ENCODE measurements around the gene MTAP.

Gene MTAP

GRCh38 chr9:21933281-21933680 lies 130.8 kb downstream of the MTAP start:
- TF ChIP-seq SIN3A (IDR thresholded peaks at IDR 0.05; ENCODE audit: borderline replicate concordance, insufficient read depth, low read length) (no peak), REST (IDR thresholded peaks at IDR 0.05; ENCODE audit: insufficient read depth in 1 of 2, low read depth in 2 of 2, low read length in 2 of 2) (no peak), TAF1 (IDR thresholded peaks at IDR 0.05; ENCODE audit: borderline replicate concordance, insufficient read depth, low read length) (no peak), FOXP2 (optimal IDR thresholded peaks at IDR 0.05; ENCODE audit: borderline replicate concordance, extremely low read depth, extremely low read length, insufficient read depth) (no peak), POLR2AphosphoS5 (IDR thresholded peaks at IDR 0.05; ENCODE audit: low read depth, low read length) (no peak)

- TF ChIP-seq POLR2AphosphoS5 (IDR thresholded peaks at IDR 0.05; ENCODE audit: low read depth, low read length) (no peak), SIN3A (IDR thresholded peaks at IDR 0.05; ENCODE audit: borderline replicate concordance, insufficient read depth, low read length) (no peak), REST (IDR thresholded peaks at IDR 0.05; ENCODE audit: insufficient read depth in 1 of 2, low read depth in 2 of 2, low read length in 2 of 2) (no peak), FOXP2 (optimal IDR thresholded peaks at IDR 0.05; ENCODE audit: borderline replicate concordance, extremely low read depth, extremely low read length, insufficient read depth) (no peak), TAF1 (IDR thresholded peaks at IDR 0.05; ENCODE audit: borderline replicate concordance, insufficient read depth, low read length) (no peak)
Measured at GRCh38 chr9:21933865-21934264, 131.4 kb downstream of the MTAP start.

GRCh38 chr9:21935631-21936030 lies 133.2 kb downstream of the MTAP start:
- no peak for TF ChIP-seq SIN3A (IDR thresholded peaks at IDR 0.05; ENCODE audit: borderline replicate concordance, insufficient read depth, low read length)
- TF ChIP-seq TAF1 (IDR thresholded peaks at IDR 0.05; ENCODE audit: borderline replicate concordance, insufficient read depth, low read length), result no peak
- TF ChIP-seq POLR2AphosphoS5 (IDR thresholded peaks at IDR 0.05; ENCODE audit: low read depth, low read length), result no peak
- no peak for TF ChIP-seq REST (IDR thresholded peaks at IDR 0.05; ENCODE audit: insufficient read depth in 1 of 2, low read depth in 2 of 2, low read length in 2 of 2)
- no peak for TF ChIP-seq FOXP2 (optimal IDR thresholded peaks at IDR 0.05; ENCODE audit: borderline replicate concordance, extremely low read depth, extremely low read length, insufficient read depth)

GRCh38 chr9:21936161-21936560 lies 133.7 kb downstream of the MTAP start:
- TF ChIP-seq POLR2AphosphoS5 (IDR thresholded peaks at IDR 0.05; ENCODE audit: low read depth, low read length), result no peak

GRCh38 chr9:21941337-21941995 lies 139.0 kb downstream of the MTAP start:
- no peak for TF ChIP-seq SIN3A (IDR thresholded peaks at IDR 0.05; ENCODE audit: borderline replicate concordance, insufficient read depth, low read length)
- no peak for TF ChIP-seq FOXP2 (optimal IDR thresholded peaks at IDR 0.05; ENCODE audit: borderline replicate concordance, extremely low read depth, extremely low read length, insufficient read depth)
- TF ChIP-seq REST (IDR thresholded peaks at IDR 0.05; ENCODE audit: insufficient read depth in 1 of 2, low read depth in 2 of 2, low read length in 2 of 2), result no peak
- TF ChIP-seq TAF1 (IDR thresholded peaks at IDR 0.05; ENCODE audit: borderline replicate concordance, insufficient read depth, low read length), result no peak
- TF ChIP-seq POLR2AphosphoS5 (IDR thresholded peaks at IDR 0.05; ENCODE audit: low read depth, low read length), result no peak

Measured in PFSK-1 (cell line).